RKO (cell line): ENCODE data around the gene PPFIA1.
"Not testable (repeated sequence)": the region's sequence is repeated elsewhere in the genome, so short reads cannot be mapped to it uniquely, and the experiment has no call there.

Experiments
- DNase-seq: peaks from one replicate; pipeline ENCODE4 v3.0.0-alpha.2; 2016; ENCODE audit warnings: low spot score

Gene PPFIA1

DNA sequence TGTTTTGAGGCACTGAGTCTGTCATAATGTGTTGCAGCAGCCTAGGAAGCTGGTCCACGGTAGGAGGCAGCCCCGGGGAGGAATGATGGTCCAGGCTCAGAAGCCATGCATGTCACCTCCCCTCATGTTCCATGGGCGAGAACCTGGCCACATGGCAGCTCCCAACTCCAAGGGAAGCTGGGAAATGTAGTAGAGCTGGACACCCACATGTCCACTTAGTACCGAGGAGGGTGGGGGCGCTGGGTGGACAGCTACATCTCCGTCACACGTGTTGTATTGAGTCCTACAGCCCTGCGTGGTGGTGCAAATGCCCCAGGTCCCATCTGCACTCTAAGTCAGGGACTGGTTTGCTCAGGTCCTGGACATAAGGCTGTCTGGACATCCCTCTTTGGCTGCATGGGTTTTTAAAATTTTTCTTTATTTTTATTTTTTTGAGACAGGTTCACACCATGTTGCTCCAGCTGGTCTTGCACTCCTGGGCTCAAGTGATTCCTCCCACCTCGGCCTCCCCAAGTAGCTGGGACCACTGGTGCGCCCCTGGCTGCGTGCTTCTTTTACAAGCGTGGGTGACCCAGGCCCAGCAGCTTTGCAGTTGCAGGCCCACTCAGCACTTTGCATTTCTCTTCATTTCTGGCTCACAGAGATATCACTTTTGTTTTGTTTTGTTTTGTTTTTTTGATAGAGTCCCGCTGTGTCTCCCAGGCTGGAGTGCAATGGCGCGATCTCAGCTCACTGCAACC is 123.9 kb downstream of the PPFIA1 start:
- DNase-seq: no peak

DNA sequence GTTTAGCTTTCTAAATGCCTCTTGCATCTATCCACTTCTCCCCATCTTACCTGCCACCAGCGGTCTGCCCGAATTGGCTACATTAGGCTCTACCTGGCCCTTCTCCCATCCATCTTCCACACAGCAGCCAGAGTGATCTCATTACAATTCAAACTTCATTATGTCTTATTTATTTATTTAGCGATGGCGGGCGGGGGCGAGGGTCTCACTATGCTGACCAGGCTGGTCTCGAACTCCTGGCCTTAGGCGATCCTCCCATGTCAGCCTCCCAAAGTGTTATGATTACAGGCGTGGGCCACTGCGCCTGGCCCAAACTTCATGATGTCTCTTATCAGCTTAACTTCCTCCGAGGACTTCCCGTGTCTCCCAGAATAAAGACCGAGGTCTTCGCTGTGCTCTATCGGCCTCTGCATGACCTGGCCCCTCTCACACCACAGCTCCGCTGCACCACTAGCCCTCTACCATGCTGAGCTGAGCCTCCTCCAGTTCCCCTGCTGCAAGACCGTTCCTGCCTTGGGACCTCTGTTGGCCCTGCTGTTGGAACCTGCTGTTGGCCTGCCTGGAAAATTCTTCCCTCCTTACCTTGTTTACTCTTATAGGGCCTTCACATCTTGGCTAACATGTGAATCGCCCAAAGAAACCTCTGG is 127.0 kb downstream of the PPFIA1 start:
- no peak for DNase-seq

DNA sequence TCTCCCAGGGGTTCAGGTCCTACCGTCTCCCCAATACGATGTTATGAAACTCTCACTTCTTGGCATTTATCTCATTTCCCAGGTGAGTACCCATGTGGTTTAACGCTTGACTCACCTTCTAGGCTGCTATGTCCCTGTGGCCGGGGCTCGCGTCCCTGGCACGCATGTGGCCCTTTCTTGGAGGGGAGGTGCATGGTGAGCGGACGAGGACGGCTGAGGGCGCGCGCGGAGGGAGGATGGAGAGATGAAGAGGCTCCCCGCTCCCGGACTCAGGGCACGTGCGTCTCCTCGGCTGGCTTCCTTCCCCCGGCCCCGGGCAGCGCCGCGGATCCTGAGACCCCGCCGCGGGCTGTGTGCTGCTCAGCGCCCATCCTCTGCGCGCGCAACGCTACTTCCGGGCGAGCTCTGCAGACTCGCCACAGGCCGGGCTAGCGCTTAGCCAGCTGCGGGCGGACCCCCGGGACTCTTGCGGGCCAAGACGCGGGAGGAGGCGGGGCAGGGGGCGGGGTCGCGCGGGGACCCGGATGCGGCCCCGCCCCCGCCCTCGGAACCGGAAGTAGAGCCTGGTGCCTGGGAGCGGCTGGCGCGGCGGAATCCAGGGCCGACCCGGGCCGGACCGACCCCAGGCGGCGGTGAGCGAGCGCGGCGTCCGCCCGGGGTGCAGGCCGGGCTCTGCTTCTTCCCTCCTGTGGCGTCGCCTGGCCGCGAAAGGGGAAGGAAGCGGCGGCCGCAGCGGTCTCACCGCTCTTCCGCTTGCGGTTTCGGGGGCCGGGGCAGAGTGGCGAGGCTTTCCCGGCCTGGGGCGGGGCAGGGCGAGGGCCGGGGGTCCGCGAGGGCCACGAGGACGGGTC is 127.7 kb downstream of the PPFIA1 start, which contains the start of gene CTTN:
Gene CTTN, plus strand, starts transcription at position 547 of the 851 bp plus-strand sequence. CDS start 8,769 bp downstream, outside the sequence.
- DNase-seq: peak; percentile 86

DNA sequence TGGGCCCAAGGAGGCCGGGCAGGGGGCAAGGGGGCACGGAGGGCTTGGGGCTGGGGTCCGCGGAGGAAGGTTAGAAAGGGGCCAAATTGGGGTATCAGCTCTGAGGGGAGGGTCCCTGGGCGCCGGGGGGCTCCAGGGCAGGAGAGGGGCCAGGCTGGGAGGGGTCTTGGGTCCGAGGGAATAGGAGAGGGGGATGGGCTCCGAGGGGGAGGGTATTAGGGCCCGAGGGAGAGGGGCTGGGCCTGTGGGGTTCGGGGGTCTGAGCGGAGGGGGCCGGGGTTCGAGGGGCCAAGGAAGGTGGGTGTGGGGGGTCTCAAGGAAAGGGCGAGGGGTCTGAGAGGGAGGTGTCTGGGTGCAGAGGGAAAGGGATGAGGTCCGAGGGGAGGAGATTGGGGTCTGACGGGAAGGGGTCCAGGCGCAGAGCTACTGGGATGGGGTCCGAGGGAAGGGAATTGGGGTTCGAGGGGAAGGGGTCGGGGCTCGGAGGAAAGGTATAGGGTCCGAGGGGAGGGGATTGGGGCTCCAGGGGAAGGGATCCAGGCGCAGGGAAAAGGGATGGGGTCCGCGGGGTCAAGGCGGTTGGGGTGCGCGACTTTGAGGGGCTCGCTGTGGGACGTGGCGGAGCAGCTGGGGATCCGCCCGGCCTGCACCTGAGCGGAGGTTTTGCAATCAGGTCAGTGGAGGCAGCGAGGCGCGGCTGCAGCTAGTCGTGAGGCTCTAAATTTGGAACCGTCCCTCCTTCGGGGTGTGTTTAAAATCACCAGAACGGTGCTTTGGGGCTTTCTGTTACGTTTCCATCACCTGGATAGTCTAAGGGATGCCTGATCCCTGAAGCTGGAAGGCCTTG is 128.6 kb downstream of the PPFIA1 start:
- no peak for DNase-seq

DNA sequence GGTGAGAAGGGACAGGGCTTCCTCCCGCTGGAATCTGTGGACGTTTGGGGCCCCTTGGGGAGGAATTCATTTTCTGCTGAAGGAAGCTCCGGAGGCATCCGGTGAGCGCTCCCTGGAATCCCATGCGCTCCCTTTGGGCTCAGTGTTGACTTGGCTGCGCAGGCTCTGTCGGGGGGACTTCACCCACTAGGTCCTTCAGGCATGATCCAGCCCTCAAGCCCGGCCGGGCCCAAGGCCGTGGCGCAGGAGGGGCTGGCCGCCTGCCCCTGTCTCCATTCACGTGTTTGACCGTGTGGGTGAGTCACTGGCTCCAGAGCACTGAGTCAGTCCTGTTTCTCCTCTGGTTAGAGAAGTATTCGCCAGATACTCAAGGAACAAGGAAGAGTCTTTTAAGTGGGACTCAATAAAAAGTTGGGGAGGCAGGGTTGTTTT is 129.2 kb downstream of the PPFIA1 start:
- peak; percentile 97 for DNase-seq

DNA sequence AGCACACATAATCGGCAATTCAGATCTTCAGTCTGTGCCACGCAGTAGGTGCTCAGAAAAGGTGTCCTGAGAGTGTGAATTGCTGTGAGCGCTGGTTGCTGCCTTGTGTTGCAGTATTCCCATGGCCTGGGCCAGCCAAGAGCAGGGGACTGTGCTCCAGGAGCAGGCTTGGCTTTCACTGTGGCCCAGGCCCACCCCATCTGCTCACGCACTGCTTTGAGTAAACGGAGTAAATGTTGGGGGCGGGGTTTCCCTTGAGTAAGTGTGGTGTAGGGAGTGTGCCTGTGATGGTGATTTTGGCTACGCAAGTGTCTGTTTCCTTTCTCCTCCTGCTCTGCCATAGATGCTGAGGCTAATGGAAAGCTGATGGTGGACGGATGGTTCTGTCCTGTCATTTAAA is 130.2 kb downstream of the PPFIA1 start:
- no peak for DNase-seq

DNA sequence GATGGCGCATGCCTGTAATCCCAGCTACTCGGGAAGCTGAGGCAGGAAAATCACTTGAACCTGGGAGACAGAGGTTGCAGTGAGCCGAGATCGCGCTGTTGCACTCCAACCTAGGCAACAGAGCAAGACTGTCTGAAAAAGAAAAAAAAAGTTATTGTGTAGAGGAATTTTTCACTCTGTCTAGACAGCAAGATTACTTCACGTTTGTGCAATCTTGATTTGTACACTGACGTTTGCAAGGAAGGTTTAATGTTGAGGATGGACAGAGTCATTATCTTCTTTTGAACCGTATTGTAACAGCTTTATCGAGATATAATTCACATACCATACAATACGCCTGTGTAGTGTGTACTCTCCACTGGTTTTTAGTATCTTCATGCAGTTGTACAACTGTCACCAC is 131.5 kb downstream of the PPFIA1 start:
- DNase-seq: no peak

DNA sequence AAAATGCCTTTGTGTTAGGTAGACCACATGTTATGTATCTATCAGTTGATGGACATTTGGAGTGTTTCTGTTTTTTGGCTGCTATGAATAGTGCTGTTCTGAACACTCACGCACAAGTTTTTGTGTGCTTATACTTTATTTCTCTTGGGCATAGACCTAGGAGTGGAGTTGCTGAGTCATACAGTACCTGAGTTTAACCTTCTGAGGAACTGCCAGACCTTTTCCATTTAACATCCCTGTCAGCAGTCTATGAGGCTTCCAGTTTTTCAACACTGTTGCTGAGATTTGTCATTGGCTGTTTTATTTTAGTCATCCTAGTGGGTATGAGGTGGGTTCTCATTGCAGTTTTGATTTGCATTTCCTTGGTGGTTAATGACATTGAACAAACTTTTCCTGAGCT is 132.2 kb downstream of the PPFIA1 start:
- DNase-seq: no peak

DNA sequence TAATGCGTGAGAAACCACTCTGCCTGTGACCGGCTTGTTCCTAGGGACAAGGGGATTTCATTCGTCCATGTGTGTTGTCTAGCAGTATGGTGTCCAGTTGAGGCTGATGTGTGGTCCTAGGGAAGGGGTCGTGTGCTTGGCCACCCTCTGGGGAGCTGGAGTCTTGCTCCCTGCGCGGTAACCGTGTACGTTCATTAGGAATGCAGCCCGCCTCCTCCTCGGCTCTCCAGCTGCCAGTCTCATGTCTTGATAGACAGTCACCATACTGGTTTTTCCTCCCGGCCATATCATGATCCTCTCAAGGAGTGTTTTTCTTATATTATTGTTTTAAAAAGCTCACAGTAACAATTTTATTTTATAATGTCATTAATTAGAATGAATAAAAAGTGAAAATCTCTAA is 133.8 kb downstream of the PPFIA1 start:
- DNase-seq: no peak

DNA sequence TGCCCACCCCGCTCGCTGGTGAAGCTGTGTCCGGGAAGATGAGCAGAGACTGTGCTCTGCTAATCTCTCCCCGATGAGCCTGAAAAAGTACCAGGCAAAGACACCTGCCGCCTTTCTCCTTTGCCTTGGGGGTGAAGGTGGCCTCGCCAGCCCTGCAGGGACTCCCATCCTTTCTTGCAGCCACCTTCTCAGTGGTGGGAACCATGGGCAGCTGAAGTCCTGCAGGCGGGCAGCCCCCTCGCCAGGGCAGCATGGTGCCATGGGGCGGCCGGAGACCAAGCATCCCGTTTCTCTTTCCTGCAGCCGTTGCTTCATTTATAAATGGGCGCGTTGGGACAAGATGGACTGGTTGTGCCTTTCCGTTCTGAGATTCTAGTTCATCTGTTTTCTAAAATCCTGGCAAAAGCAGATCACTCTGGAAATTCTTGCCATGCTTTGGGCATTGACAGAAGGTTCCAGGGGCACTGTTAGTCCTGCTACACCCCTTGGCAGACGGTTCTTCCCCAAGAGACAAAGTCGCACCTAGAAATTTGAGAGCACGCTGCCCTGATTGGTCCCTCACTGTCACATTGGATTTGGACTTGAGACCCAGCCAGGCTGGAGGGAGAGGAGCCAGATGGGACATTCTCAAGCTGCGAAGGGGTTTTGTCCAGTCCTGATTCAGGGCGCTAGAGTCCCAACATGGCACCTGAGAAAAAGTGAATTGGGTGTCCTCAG is 135.3 kb downstream of the PPFIA1 start:
- DNase-seq: no peak

DNA sequence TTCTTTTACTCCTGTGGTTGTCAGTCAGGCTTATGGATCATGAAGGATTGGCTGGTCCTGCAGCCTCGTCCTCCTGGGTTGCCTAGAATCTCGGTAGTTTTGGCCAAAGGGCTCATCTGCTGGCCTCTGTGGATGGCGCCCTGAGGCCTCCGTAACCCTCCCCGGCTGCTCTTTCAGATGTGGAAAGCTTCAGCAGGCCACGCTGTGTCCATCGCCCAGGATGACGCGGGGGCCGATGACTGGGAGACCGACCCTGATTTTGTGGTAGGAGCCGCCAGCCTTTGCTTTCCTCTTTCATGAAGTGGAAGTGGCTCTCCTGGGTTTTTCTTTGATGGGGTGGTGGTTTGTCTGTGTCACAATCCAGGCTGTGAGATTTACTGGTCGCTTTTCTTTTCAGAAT is 136.6 kb downstream of the PPFIA1 start:
- DNase-seq: no peak

DNA sequence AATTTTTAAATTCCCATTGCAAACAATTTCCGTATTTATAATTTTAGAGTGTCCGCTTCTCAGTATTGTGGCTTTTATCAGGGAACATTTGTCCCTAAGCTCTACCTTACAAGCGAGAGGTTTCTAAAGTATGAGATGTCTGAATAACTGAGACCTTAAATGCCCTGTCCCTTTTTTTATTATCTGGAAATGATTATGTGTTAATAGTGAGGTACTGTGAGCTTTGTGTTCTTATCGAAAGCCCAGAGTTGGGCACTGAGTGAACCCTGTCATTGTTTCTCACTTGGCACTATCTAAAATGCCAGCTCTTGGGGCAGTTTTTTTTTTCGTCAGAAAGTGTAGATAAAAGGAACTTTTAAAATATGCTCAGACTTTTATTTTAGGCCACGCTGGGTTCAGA is 137.3 kb downstream of the PPFIA1 start:
- no peak for DNase-seq

DNA sequence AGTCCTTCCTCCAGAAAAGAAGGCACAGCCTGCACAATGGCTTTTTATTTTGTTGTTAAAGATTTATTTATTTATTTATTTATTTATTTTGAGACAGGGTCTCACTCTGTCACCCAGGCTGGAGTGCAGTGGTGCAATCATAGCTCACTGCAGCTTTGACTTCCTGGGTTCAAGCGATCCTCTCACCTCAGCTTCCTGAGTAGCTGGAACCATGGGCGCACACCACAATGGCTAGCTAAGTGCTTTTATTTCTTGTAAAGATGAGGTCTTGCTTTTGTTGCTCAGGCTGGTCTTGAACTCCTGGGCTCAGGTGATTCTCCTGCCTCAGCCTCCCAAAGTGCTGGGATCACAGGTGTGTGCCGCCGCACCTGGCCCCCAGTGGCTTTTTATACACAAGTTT is 137.8 kb downstream of the PPFIA1 start:
- DNase-seq: not testable (repeated sequence)

DNA sequence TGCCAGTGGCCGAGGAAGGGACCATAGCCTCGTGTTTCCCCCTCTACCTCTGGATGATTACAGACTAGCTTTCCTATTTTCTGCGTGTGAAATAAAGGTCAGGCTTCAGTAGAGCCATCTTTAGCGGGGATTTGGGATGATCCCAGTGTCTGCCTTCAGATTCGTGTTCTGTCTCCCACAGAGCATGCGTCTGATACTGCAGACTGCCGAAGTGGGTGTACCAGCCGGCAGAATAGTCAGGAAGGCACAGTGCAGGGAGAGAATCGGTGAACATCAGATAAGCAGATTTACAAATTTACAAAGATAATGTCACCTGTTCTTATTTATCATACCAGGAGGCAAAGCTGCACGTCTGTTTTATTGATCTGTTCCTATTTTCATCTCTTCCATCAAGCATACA is 138.9 kb downstream of the PPFIA1 start:
- DNase-seq: no peak

DNA sequence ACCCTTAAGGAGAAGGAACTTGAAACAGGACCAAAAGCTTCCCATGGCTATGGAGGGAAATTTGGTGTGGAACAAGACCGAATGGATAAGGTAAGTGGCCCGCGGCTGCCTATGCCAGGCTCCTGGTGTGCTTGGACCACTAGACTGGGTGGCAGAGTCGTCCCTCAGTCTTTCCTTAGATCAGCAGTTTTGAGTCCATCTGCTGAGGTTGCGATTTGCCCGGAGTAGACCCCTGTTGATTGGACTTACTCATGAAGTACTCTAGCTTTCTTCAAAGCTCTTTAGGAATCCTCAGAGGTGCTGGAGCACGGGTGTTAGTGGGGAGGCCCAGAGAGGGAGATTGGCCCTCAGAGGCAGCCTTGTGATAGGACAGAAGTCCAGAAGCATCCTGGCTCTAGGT is 139.4 kb downstream of the PPFIA1 start:
- no peak for DNase-seq

DNA sequence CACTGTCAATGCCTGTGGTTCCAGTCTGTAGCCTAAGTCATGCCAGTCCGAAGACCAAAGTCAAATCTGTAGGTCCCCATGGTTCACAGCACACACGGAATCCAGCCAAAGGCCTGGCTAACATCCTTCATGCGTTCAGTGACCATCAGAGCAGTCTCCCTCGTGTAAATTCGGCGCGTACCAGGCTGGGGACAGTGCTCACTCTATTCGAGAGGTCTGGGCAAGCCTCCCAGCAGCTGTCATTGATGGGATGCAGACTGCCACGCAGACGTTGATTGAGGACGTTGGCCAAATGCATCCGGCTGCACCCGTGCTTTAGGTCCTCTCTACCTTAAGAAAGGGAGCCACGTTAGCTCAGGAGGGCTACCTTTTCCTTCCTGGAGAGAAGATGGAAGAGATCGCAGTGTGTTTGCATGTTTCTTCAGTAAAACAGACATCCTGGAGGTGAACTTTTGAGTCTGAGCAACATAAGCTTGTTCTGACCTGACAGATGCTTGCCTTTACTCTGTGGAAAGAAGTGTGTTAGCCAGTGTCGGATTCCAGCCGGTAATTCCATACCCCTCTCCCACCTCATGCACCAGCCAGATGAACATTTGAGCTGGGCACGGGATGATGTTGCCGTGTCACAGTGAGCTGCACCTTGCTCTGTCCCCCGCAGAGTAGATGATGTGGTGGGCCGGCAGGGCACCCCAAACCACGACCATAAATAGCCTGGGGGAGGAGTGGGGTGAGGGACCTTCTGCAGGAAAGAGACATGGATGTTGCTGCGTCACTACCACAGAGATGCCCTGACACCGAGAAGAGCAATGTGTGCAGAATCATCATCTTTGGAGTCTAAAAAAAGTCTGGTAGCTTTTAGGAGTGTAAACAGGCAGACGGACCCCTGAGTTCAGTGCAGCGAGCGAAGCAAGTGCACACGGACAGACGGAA is 140.1 kb downstream of the PPFIA1 start:
- no peak for DNase-seq

DNA sequence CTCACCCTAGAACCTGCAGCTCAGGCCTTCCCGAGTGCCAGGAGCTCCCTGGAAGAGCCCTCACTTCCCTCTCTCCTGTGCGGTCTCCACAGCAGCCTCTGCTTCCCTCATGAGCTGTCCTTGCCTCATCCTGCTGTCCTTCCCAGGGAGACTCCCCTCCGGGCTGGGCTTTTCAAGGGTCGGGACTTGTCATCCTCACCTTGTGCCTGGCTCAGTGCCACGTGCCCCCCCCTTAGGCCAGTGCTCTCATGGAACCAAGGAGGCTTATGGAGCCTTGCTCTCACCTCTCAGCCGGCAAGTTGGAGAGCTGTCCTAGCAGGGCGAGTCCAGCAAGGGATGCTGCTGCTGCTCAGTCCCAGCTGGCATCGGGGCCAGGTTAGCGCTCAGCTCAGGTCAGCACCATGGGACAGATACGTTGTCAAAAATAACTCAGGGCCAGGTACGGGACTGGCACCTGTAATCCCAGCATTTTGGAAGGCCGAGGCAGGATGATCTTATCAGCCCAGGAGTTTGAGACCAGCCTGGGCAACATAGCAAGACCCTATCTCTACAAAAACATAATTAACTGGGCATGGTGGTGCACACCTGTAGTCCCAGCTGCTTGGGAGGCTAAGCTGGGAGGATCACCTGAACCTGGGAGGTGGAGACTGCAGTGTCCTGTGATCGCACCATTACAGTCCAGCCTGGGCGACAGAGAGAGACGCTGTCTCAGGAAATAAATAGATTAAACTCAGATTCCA is 141.4 kb downstream of the PPFIA1 start:
- no peak for DNase-seq

DNA sequence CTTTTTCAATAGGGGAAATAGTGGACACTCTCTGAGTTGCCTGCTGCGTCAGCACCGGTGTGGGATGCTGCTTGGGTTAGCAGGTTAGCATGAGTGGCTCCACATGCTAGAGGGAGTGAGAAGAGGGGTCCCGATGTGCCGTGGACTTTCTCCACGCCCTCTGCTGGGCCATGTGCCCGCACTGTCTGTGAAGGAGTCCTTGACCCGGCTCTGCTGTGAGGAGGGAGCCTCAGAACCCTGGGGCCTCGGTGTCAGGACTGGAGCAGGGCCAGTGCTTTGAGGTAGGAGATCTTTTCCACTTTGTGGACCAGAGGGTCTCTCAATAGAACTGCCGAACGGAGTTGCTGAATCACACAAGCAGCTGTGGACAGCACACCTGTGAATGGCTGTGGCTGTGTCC is 142.7 kb downstream of the PPFIA1 start:
- no peak for DNase-seq

DNA sequence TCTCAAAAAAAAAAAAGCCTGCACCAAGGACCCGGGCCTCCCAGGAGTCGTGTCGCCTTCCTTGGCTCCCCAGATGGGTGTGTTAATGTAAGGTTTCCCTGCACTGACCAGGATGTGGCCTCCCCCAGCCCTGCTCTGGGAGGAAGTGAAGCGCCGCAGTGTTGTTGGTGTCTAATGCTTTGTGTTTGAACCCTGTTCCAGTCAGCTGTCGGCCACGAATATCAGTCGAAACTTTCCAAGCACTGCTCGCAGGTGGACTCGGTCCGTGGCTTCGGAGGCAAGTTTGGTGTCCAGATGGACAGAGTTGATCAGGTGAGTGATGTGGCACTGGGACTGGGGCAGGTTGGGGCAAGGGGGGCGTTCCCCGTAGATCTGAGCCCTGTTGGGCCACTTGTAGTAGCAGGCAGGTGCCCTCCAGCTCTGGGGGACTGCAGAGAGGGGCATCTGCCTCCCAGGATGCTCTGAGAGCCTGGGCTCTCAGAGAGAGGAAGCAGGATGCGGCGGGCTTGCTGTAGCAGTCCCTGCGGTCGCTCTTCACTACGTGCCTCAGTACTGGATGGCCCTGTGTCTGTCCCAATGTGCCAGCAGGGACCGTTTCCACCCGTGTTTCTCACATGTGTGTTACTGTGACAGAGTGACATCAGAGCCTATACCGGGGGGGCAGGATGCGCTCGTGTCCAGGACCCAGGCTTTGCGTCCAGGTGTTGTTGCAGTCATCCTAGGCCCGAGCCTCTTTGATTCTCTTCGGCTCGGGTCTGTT is 144.0 kb downstream of the PPFIA1 start:
- DNase-seq: no peak
